Measurements from ENCODE around the gene CAT. TPM values are rescaled to one million over a fixed set of nuclear protein-coding genes. Genes with fewer than 3 reads are reported as not detected.

CAT gene
- total RNA-seq, 4 donors from 2014 or later = 72.8 to 163 (median 84.4) TPM

GRCh38 chr11:34454308-34455032 lies 15.7 kb downstream of the CAT start:
- WGBS = 95% methylated on average over 1 of the region's 1 CpG
- no peaks in the 10 kb centered on the region for H3K4me1 ChIP-seq
- no peaks in the 10 kb centered on the region for H3K27me3 ChIP-seq
- no peak for DNase-seq (ENCODE audit: extremely low spot score)
- TF ChIP-seq POLR2AphosphoS5 (IDR thresholded peaks at IDR 0.05) (no peak), CTCF (IDR thresholded peaks at IDR 0.05) (no peak), EP300 (IDR thresholded peaks at IDR 0.05) (no peak), POLR2A (IDR thresholded peaks at IDR 0.05; ENCODE audit: low read depth) (no peak)
- intact Hi-C loops (cut with DNase I) = no loop called here
- no peak overlapping the region for H3K27ac ChIP-seq (replicated peaks in 1 of 4)
- peaks cover 70 to 100% (median 87%) of the 10 kb centered on the region in 4 donors for H3K36me3 ChIP-seq
- H3K4me3 ChIP-seq = no peak overlapping the region
- H3K9me3 ChIP-seq = no peaks in the 10 kb centered on the region

- peaks cover 65 to 100% (median 84%) of the 10 kb centered on the region in 4 donors for H3K36me3 ChIP-seq
- WGBS = 100% methylated on average over 2 of the region's 2 CpGs
Observed at GRCh38 chr11:34457607-34458006, 18.9 kb downstream of the CAT start.

GRCh38 chr11:34458525-34458924 lies 19.8 kb downstream of the CAT start:
- no peak overlapping the region for H3K27ac ChIP-seq (replicated peaks in 1 of 4)
- no peaks in the 10 kb centered on the region for H3K4me1 ChIP-seq
- H3K36me3 ChIP-seq = peaks cover 70 to 100% (median 83%) of the 10 kb centered on the region in 4 donors
- WGBS = 84% methylated on average over 4 of the region's 4 CpGs
- no peaks in the 10 kb centered on the region for H3K27me3 ChIP-seq
- H3K4me3 ChIP-seq = no peak overlapping the region
- TF ChIP-seq POLR2A (IDR thresholded peaks at IDR 0.05; ENCODE audit: low read depth) (no peak), CTCF (IDR thresholded peaks at IDR 0.05) (no peak), EP300 (IDR thresholded peaks at IDR 0.05) (no peak), POLR2AphosphoS5 (IDR thresholded peaks at IDR 0.05) (no peak)
- intact Hi-C loops (cut with DNase I) = no loop called here
- H3K9me3 ChIP-seq = no peaks in the 10 kb centered on the region
- no peak for DNase-seq (ENCODE audit: extremely low spot score)

More at GRCh38 chr11:34457607-34458006, 18.9 kb downstream of the CAT start:
- H3K9me3 ChIP-seq = no peaks in the 10 kb centered on the region
- no peaks in the 10 kb centered on the region for H3K4me1 ChIP-seq
- no peak overlapping the region for H3K27ac ChIP-seq (replicated peaks in 1 of 4)
- no peak for DNase-seq (ENCODE audit: extremely low spot score)
- H3K27me3 ChIP-seq = no peaks in the 10 kb centered on the region
- intact Hi-C loops (cut with DNase I) = no loop called here
- TF ChIP-seq POLR2A (IDR thresholded peaks at IDR 0.05; ENCODE audit: low read depth) = no peak
- TF ChIP-seq CTCF (IDR thresholded peaks at IDR 0.05) = no peak
- TF ChIP-seq EP300 (IDR thresholded peaks at IDR 0.05) = no peak
- no peak for TF ChIP-seq POLR2AphosphoS5 (IDR thresholded peaks at IDR 0.05)
- H3K4me3 ChIP-seq = no peak overlapping the region

GRCh38 chr11:34459507-34460162 lies 20.9 kb downstream of the CAT start:
- intact Hi-C loops (cut with DNase I) = no loop called here
- no peak overlapping the region for H3K27ac ChIP-seq (replicated peaks in 1 of 4)
- no peak overlapping the region for H3K4me3 ChIP-seq
- no peak for TF ChIP-seq EP300 (IDR thresholded peaks at IDR 0.05)
- no peak for TF ChIP-seq POLR2A (IDR thresholded peaks at IDR 0.05; ENCODE audit: low read depth)
- no peak for TF ChIP-seq CTCF (IDR thresholded peaks at IDR 0.05)
- TF ChIP-seq POLR2AphosphoS5 (IDR thresholded peaks at IDR 0.05) = no peak
- 98% methylated on average over 3 of the region's 3 CpGs for WGBS
- no peak for DNase-seq (ENCODE audit: extremely low spot score)
- peaks cover 70 to 100% (median 84%) of the 10 kb centered on the region in 4 donors for H3K36me3 ChIP-seq
- H3K27me3 ChIP-seq = no peaks in the 10 kb centered on the region
- H3K4me1 ChIP-seq = no peaks in the 10 kb centered on the region
- no peaks in the 10 kb centered on the region for H3K9me3 ChIP-seq
